Stimulated activated CD4-positive, alpha-beta T cell treated with anti-CD3 and anti-CD28 coated beads, Interleukin-15, amount 100 ng/mL, for 48 hours (primary cell): ENCODE measurements around the gene OLFM1.
"Not testable (repeated sequence)": the region's sequence is repeated elsewhere in the genome, so short reads cannot be mapped to it uniquely, and the experiment has no call there.

Experiments
- DNase-seq, 2 donors: peaks; one replicate each; pipeline ENCODE4 v3.0.0-alpha.2; 2020; ENCODE audit warnings: low read depth in 2 of 2

Gene OLFM1

DNA sequence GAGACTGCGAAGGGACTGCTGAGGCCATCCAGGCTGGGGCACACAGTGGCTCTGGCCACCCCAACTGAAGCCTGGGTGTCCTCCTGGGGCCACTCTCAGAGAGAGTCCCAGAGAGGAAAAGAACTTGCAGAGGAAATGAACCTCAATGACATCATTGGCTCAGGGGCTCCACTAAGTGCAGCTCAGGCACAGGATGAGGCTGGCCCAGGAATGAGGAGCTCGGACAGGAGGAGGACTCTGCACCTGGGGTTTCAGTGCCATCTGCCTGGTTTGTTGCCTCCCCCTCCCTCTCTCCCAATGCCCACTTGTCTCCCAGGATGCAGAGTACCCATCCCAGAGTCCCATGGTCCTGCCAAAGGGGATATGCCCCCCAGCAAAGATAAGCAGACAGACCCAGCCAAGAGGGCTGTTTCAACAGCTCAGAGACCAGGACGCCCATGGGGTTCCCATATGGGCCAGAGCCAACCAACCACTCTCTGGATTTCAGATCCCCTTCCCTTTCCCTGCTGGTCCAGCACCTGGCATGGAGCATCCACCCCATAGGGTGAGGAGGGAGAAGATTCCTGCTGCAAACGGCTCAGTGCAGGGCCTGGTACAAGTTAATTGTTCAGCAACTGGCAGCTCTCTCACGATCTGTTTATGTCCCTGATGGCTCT lies 26.9 kb upstream of the OLFM1 start:
- DNase-seq: no peak

DNA sequence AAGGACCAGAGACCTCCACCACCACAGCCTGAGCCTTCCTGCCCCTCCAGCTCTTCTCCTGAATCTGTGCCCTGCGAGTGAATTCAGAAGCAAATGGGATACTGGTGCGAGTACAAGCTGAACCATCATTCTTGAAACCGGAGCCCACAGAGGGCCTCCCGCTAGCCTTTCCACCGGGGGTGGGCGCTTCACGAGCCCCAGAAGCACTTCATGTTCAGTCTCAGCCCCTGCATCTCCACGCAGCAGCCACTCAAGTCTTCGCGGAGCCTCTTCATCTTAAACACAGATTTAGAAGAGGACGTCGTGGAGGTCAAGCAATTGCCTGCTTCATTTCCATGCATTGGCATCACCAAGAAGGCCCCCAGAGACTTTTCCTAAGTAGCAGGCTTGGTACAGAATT lies 26.0 kb upstream of the OLFM1 start:
- DNase-seq: no peak

DNA sequence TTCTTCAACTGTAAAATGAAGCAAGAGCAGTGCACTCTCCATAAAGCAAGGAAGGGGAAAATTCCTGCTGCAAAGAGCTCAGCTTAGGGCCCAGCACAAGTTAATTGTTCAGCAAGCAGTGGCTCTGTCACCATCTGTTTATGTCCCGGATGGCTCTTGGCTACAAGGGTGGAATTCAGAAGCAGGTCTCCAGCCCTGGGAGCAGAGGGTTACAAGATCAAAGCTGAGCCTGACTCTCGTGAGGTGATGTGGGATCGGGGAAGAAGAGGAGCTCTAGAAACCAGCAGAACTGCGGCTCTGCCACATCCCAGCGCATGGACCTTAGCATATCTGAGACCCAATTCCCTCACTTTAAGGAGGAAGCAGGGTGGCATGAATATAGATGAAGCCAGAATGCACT lies 25.2 kb upstream of the OLFM1 start:
- no peak for DNase-seq

DNA sequence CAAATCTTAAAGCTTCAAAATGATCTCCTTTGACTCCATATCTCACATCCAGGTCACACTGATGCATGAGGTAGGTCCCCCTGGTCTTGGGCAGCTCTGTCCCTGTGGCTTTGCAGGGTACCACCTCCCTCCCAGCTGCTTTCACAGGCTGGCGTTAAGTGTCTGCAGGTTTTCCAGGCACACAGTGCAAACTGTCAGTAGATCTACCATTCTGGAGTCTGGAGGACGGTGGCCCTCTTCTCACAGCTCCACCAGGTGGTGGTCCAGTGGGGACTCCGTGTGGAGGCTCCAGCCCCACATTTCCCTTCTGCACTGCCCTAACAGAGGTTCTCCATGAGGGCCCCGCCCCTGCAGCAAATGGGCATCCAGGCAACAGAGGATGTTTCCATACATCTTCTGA lies 24.0 kb upstream of the OLFM1 start:
- not testable (repeated sequence) for DNase-seq

DNA sequence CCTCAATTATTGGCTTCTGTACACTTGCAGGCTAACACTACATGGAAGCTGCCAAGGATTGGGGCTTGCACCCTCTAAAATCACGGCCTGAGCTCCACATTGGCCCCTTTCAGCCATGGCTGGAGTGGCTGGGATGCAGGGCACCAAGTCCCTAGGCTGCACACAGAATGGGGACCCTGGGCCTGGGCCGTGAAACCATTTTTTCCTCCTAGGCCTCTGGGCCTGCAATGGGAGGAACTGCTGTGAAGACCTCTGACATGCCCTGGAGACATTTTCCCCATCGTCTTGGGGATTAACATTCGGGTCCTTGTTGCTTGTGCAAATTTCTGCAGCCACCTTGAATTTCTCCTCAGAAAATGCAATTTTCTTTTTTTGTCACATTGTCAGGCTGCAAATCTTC lies 23.6 kb upstream of the OLFM1 start:
- not testable (repeated sequence) for DNase-seq

DNA sequence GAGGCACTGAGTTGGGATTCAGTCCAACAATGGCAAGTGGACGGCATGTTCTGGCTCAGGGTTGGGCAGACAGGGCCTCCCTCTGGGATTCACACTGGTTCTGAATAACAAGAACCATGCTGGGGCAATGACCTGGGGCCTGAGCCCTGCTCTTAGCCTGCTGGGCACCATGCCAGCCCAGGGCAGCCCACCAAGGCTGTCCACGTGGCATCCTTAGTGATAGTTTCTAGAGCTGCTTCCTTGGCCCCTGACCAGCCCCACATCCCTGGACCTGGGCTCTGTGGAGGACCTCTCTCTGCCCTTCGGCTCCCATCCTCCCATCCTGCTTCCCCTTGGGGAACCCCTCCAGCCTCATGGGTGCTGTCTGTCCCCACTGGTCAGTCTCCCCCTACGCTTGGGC lies 22.3 kb upstream of the OLFM1 start:
- DNase-seq: no peak

DNA sequence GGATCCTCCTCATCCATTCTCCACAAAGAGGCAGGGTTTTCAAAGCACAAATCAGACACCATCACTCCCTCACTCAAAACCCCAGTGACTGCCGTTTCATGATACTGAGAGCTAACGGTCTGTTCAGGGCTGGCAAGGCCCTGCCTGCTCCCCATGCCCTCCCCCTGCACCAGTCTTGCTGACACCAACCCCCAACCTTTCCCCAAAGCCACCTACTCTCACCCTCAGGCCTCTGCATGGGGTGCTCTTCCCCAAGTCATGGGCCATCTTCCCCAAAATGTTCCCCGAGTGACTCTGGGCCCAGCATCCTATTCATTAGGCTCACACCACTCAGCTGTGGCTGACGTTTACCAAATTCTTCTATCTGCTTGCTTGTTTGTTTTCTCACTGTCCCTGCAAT lies 21.7 kb upstream of the OLFM1 start:
- DNase-seq: no peak

DNA sequence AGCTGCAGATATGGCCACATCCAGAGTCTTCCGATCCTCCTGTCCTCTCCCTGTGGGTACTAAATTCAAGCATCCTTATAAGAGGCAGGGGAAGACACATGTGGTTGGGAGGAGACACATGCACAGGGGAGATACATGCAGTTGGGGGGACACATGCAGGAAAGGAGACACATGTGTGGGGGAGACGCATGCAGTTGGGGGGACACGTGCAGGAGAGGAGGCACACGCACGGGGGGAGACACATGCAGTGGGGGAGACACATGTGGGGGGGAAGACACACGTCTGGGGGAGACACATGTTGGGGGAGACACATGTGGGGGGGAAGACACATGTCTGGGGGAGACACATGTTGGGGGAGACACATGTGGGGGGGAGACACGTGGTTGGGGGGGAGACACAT lies 21.2 kb upstream of the OLFM1 start:
- no peak for DNase-seq

DNA sequence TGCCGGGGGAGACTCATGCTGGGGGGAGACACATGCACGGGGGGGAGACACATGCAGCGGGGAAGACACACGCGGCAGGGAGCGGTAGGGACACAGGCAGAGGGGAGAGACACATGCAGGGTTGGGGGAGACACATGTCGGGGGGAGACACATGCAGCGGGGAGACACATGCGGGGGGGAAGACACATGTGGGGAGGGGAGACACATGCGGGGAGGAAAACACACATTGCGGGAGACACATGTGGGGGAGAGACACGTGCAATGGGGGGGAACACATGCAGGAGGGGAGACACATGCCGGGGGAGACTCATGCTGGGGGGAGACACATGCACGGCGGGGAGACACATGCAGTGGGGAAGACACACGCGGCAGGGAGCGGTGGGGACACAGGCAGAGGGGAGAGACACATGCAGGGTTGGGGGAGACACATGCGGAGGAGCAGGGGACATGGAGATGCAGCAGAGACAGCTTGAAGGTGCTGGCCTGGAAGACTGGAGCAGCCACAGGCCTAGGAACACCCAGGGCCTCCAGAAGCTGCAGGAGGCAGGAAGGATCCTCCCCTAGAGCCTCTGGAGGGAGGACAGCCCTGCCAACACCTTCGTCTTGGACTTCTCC lies 20.3 kb upstream of the OLFM1 start:
- no peak for DNase-seq

DNA sequence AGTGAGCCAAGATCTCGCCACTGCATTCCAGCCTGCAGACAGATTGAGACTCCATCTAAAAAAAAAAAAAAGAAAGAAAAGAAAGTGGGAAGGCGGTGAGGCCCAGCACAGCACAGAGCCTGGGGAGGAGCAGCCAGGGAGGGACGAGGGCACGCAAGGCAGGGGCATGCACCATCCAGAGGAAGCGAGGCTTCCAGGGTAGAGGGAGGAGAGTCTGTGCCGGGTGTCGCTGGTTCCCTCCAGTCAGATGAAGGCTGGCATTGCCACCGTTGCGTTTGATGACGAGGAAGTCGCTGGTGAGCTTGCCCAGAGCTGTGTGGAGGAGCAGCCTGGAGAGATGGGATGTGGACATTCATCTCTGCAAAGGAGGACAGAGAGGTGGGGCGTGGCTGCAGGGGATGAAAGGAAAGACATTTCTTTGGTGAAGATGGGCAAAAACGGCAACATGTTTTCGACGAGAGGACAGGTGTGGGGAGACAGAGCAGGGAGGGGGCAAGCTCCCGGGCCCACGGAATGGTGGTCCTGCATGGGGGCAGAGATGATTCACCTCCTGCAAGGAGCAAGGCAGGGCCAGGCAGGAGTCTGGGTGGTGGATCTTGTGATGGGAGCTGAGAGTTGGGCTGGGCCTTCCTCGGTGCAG lies 18.6 kb upstream of the OLFM1 start:
- DNase-seq: no peak

DNA sequence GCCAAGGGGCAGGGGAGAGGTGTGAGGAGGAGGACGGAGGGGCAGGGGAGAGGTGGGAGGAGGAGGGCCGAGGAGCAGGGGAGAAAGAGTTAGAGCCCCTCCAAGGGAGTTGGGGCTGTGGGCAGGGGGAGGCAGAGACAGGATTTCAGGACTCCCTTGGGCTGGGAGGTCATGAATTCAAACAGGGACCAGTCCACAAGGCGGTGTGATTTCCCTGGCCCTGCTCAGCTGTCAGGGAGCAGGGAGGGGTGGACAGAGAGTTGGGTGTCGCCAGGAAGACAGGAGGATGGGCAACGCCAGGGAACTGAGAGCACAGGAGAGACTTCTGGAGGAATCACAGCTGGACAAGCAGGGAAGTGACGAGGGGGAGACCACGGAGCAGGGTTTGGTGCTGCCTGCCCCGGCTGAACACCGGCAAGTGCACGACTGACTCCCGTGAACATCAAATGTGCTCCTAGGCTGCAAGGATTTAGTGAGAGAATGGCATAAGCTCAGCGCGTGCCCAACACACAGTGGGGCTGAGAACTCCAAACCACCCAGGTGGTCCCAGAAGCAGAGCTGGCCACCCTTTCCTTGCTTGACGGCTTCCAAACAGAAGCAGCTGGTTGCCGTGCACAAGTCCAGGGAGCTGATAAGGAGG lies 17.8 kb upstream of the OLFM1 start:
- DNase-seq: no peak

DNA sequence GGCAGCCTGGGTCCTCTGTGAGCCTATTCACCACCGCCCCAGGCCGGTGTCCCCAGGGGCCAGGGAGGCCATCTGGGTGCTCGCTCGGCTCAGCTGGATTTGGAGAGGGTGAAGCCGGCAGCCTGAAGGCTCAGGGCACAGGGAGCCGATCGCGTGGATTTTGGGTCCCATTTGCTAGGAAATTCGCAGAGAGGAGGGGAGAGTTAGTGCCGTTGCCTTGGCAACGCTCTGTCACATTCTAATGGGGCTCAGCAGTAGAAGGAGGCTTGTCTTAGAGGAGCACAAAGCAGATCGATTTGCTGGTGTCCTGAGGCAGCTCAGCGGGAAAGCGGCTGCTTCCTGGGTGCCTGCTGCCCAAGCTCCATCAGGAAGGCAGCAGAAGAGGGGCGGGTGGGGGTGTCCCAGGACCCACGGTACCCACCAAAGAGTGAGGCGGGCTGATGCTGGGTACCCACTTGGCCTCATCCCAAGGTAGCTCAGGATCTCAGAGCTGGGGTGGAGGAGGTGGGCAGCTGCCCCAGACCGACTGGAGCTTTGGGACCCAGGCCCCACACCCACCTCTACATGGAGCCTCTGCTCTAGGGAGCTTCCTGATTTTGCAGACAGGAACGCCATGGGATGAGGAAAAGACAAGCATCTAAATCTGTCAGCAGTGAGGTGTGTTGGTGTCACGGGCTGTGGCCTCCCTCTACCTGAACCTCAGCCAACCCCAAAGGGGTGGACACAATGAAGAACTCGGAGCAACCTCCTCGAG lies 17.1 kb upstream of the OLFM1 start:
- DNase-seq: no peak

DNA sequence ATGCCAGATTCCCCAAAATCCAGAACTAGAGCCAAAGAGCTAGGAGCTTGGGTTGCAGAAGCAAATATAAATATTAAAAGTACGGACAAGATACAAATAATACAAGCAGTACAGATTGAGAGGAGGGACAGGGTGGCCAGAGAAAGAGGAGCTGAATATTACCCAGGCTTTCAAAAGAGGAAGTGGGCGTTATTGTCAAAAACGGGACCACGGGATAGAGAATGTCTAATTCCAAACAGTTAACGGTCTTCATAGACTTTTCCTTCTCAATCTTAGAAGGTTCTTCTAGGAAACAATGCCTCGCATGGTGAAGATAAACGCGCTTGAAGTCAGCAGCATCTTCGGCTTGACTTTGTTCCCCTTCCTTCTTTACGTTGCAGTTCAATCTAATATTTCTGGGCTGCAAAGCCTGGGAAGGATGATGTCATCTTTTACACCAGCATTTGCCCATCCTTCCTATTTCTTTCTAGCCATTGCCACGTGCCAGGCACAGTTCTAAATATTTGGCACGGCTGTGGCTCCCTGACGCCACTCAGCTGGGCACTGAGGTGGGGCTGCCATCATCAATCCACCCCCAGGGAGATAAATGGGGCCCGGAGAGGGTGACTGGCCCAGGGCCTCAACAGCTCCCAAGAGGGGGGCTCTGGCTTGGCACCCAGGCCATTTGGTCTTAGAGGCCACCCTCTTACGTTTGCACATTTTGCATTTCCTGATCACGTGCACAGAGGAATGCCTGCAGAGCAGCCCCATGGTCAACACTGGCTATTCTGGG lies 16.3 kb upstream of the OLFM1 start:
- DNase-seq: no peak

DNA sequence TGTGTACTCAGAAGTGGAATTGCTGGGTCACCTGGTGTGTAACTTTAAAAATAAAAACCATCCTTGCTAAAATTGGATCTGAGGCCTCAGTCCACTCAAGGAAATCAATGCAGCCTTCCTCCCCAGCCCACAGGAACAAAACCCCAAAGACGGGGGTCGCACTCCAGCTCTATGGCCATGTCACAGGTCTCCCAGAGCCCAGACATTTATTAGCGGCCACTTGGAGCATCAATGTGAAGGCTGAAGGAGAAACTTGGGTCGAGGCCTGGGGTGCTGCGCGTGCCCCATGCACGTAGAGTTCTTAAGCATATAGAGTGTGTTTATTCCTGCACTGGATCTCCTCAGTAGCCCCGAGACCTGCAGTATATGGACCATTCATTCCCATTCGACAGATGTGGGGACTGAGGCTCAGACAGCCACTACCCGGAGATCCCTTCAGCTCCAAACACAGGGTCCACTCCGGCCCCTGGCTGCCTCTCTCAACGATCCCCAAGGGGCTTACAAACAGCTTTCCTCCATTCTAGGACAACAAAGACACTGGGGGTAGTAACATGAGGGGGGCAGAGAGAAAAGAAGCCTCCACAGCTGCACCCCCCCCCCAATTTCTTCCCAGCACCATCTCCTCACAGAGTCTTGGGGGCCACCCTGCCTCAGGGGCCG lies 14.3 kb upstream of the OLFM1 start:
- no peak for DNase-seq

DNA sequence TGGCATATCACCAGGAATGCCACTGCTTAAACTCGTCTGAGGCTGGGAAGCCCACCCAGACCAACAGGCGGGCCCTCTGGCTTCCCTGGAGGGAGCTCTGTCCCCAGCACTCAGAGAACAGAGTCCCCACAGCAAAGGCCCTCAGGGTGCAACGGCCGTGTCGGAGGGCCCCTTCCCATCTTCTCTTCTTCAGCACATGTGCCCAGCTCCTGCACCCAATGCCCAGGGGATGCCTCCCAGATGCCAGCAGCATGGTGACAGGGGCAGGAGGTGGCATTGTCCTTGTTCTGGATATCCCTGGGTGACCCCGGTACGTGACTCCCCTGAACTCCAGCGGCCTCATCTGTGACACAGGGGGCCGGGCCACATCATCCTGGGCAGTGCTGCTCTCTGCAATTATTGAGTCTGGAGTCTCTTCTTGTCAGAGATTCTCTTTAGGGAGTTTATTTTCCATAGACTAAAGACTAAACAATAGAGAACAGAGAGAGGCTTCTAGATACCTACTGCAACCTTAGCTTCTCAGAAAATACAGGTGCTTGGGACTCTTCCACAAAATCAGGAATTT lies 13.6 kb upstream of the OLFM1 start:
- DNase-seq: no peak

DNA sequence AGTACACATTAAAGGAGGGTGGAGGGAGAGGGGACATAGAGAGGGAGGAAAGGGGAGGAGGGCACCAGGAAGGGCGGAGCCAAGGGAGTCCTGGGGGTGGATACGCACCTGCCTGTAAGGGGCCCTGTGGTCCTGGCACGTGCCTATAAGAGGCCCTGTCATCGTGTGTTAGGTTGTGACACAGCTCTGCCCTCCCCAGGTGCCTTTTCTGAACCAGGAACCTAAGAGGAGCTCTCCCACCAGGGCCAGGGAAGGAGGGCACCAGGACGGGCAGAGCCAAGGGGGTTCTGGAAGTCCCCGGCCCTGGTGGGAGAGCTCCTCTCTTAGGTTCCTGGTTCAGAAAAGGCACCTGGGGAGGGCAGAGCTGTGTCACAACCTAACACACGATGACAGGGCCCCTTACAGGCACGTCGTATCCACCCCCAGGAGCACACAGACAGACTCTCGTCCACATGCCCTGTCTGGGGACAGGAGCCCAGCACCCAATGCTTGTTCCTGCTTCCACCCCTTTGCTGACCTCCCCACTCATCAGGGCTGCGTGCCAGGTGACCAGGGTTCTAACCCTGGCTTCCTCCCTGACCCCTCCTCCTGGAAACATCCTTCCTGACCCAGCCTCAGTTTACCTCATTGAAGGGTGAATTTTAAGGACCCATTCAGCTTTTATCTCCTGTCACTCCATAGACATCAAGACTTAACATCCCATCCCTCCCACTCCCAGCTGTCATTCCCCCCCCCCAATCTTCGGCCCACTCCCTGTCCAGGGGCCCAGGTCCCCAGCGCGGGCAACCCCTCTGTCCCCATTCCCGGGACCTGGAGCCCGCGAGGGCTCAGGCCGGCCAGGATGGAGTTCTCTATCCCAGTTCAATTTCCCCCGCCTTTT lies 12.9 kb upstream of the OLFM1 start:
- no peak for DNase-seq

DNA sequence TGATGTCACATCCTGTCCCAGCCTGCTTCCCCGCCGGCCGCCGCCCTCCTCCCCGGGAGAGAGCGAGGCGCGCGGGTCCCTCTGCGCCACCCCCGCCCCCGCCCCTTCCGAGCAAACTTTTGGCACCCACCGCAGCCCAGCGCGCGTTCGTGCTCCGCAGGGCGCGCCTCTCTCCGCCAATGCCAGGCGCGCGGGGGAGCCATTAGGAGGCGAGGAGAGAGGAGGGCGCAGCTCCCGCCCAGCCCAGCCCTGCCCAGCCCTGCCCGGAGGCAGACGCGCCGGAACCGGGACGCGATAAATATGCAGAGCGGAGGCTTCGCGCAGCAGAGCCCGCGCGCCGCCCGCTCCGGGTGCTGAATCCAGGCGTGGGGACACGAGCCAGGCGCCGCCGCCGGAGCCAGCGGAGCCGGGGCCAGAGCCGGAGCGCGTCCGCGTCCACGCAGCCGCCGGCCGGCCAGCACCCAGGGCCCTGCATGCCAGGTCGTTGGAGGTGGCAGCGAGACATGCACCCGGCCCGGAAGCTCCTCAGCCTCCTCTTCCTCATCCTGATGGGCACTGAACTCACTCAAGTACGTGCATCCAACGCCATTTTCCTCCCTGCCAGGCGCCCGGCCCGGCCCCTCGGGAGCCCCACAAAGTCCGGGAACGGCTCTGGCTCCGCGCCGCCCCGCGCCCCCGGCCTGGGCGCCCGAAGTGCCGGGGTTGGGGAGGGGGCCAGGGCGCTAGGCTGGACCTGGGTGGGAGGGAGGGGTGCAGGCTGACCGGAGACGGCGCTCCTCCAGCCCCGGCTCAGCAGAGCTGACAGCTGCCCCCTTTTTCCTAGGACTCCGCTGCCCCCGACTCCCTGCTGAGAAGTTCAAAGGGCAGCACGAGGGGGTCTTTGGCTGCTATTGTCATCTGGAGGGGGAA lies 12.0 kb upstream of the OLFM1 start:
- DNase-seq: no peak

DNA sequence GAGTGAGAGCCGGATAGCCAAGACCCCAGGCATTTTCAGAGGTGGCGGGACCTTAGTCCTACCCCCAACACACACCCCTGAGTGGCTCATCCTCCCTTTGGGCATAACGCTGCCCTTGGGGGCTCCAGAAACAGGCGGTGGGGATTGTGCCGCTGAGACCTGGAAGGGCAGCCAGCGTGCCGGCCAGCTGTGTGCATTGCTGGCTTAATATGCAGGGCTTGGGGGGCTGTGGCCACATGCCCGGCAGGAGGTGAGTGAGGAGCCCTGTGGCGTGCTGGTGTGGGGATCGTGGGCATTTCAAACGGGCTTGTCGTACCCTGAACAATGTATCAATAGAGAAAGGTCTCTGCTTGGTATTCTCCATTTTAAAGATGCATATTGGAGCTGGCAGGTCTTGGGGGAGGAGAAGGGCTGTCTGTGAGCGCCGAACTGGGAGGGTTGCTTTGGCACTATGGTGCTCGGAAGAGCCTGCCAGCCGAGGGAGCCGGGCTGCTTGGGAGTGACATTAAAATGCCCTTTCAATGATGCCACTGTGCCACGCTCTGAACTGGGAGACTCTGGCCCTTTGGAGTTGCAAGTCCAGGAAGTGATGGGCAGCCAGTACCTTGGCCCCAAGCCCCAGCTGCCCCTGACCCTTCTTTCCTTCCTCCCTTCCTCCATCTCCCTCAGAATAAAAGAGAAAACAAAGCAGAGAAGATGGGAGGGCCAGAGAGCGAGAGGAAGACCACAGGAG lies 11.2 kb upstream of the OLFM1 start:
- DNase-seq: no peak
